ENCODE measurements around the gene UBL4A.

Gene UBL4A

GRCh38 chrX:154463611-154464220, 22.7 kb downstream of the UBL4A start:
- no peak for TF ChIP-seq CTCF (IDR thresholded peaks at IDR 0.05; ENCODE audit: low read depth, low read length, missing control alignments)
- no peak for DNase-seq (ENCODE audit: extremely low read depth, low read depth)

GRCh38 chrX:154462396-154462795, 24.0 kb downstream of the UBL4A start:
- H3K4me3 ChIP-seq (replicated peaks; ENCODE audit: low read depth, low read length): no peak overlapping the region
- no peak for DNase-seq (ENCODE audit: extremely low read depth, low read depth)
- no peak for TF ChIP-seq CTCF (IDR thresholded peaks at IDR 0.05; ENCODE audit: low read depth, low read length, missing control alignments)

More at GRCh38 chrX:154463611-154464220, 22.7 kb downstream of the UBL4A start:
- no peak overlapping the region for H3K4me3 ChIP-seq (replicated peaks; ENCODE audit: low read depth, low read length)

GRCh38 chrX:154460326-154460725, 26.1 kb downstream of the UBL4A start:
- DNase-seq (ENCODE audit: extremely low read depth, low read depth): no peak
- TF ChIP-seq CTCF (IDR thresholded peaks at IDR 0.05; ENCODE audit: low read depth, low read length, missing control alignments): peak; percentile 24
- H3K4me3 ChIP-seq (replicated peaks; ENCODE audit: low read depth, low read length): peak overlapping the region; percentile 55

- DNase-seq (ENCODE audit: extremely low read depth, low read depth): no peak
- no peak for TF ChIP-seq CTCF (IDR thresholded peaks at IDR 0.05; ENCODE audit: low read depth, low read length, missing control alignments)
- peak overlapping the region; percentile 55 for H3K4me3 ChIP-seq (replicated peaks; ENCODE audit: low read depth, low read length)
Measured at GRCh38 chrX:154459832-154460231, 26.6 kb downstream of the UBL4A start.

GRCh38 chrX:154458954-154459778, 27.2 kb downstream of the UBL4A start:
- no peak for TF ChIP-seq CTCF (IDR thresholded peaks at IDR 0.05; ENCODE audit: low read depth, low read length, missing control alignments)
- peak overlapping the region; percentile 55 for H3K4me3 ChIP-seq (replicated peaks; ENCODE audit: low read depth, low read length)
- no peak for DNase-seq (ENCODE audit: extremely low read depth, low read depth)

- no peak for TF ChIP-seq CTCF (IDR thresholded peaks at IDR 0.05; ENCODE audit: low read depth, low read length, missing control alignments)
- no peak for DNase-seq (ENCODE audit: extremely low read depth, low read depth)
- peak within 1 kb of the TSS; percentile 55 for H3K4me3 ChIP-seq (replicated peaks; ENCODE audit: low read depth, low read length)
Measured at GRCh38 chrX:154458116-154458953, 28.1 kb downstream of the UBL4A start, which contains the start of gene PLXNA3. TSS of gene PLXNA3 (plus strand) at chrX:154458281. CDS start at chrX:154460184, 1,903 bp downstream.

Measured in HFF-Myc (cell line).